Retinal pigment epithelial cell (primary cell): ENCODE data around the gene TYSND1.
"Not testable (repeated sequence)": the region's sequence is repeated elsewhere in the genome, so short reads cannot be mapped to it uniquely, and the experiment has no call there.

Experiments used
- DNase-seq: peaks from one replicate; pipeline ENCODE4 v3.0.0-alpha.2; 2010; ENCODE audit warnings: low read depth
- H3K4me3 ChIP-seq: 2 replicates; pipeline ENCODE4 v1.5.1; 2011; ENCODE audit warnings: mild to moderate bottlenecking, low read length, control low read depth, moderate library complexity
- TF ChIP-seq, protein P1 (sequence below): conservative IDR thresholded peaks from 2 replicates; pipeline ENCODE4 v1.5.1; 2011; ENCODE audit warnings: low read depth, low read length, control low read depth, inconsistent platforms

TYSND1 gene

DNA sequence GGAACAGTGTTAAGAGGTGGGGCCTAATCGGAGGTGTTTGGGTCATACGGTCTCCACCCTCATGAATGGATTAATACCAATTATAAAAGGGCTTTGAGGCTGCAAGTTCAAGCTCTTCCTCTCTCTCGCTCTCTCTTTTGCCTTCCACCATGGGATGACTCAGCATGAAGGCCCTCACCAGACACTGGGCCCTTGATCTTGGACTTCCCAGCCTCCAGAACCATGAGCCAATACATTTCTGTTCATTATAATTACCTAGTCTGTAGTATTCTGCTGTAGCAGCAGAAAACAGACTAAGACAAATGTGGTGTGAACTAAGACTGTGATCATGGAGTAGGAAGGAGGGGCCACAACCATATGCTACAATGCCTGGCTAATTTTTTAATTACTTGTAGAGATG lies 21.6 kb downstream of the TYSND1 start:
- TF ChIP-seq, protein P1, sequence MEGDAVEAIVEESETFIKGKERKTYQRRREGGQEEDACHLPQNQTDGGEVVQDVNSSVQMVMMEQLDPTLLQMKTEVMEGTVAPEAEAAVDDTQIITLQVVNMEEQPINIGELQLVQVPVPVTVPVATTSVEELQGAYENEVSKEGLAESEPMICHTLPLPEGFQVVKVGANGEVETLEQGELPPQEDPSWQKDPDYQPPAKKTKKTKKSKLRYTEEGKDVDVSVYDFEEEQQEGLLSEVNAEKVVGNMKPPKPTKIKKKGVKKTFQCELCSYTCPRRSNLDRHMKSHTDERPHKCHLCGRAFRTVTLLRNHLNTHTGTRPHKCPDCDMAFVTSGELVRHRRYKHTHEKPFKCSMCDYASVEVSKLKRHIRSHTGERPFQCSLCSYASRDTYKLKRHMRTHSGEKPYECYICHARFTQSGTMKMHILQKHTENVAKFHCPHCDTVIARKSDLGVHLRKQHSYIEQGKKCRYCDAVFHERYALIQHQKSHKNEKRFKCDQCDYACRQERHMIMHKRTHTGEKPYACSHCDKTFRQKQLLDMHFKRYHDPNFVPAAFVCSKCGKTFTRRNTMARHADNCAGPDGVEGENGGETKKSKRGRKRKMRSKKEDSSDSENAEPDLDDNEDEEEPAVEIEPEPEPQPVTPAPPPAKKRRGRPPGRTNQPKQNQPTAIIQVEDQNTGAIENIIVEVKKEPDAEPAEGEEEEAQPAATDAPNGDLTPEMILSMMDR, result no peak
- no peak for DNase-seq
- H3K4me3 ChIP-seq, result no peak overlapping the region

DNA sequence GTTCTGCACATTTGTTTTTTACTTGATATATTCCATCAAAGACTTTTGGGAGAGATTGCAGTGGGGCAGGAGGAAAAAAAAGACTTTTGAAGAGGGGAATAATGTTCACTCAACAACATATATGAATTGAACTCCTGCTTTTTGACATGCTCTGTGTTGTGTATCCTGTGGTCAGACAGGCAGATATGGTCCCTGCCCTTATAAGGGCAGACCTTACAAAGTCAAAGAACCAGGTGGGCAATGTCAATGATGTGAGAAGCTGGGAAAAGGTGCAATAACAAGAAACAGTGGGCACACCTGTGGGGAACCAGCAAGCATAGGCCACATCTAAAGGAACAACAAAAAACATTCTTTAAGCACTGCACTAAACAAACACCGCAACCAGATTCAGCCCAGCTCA lies 22.1 kb downstream of the TYSND1 start:
- no peak overlapping the region for H3K4me3 ChIP-seq
- DNase-seq, result no peak
- TF ChIP-seq, protein P1, result no peak

DNA sequence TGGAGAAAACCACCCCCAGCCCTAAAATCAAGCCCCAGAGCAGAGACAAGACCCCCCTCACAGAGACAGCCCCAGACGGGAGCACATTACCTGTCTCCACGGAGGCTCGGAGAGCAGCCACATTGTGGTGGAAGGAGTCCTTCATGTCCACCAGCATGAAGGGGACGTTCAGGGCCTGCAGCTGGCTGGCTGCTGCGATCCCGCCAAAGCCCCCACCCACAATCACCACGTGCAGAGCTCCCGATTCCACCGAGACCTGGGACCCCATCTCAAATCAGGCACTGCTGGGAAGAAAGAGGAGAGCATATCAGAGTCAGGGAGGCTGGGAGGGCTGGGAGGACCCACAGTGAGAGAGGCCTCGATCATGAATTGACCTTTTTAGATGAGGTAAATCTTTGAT lies 22.7 kb downstream of the TYSND1 start:
- TF ChIP-seq, protein P1, result no peak

GRCh38 chr10:70123166-70123565 lies 23.3 kb downstream of the TYSND1 start:
- DNase-seq, H3K4me3 ChIP-seq: not testable (repeated sequence)

More for the DNA sequence above, 22.7 kb downstream of the TYSND1 start:
- DNase-seq, result no peak
- H3K4me3 ChIP-seq, result no peak overlapping the region

DNA sequence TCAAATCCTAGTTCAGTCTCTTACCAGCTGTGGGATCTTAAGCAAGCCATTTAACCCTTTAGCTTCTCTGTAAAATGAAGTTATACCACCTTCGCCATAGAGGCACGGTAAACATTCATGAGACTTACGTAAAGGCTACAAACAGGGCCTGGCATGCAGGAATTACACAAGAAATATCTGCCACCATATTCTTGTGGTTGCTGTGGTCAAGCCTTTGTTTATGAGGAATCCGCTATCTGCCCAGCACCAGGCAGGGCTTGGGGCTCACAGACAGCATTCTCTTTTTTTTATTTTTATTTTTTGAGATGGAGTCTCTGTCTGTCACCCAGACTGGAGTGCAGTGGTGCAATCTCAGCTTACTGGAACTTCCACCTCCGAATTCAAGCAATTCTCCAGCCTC lies 23.8 kb downstream of the TYSND1 start:
- no peak overlapping the region for H3K4me3 ChIP-seq
- no peak for DNase-seq
- TF ChIP-seq, protein P1, result no peak

DNA sequence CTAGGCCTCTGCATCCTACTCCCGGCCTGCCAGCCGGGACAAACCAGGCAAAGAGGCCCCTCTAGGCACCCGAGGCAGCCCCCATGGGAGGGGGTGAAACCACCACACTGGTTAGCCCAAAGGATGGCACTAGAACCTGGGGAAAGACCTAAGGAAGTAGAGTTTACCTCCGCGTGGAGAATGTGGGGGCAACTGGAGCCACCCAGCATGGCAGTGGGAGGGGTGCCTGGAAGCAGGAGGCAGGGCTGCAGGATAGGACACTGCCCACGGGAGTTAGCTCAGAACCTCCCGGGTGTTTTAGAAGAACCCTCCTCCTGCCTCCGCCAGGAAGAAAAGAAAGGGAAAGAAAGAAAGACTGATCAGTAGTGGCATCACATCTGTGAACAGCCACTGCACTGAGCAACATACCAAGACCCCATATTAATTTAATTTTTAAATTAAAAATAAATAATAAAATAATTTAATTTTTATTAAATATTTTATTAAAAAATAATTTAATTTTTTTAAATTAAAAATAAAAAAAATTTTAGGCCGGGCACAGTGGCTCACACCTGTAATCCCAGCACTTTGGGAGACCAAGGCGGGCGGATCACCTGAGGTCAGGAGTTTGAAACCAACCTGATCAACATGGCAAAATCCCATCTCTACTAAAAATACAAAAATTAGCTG lies 25.1 kb downstream of the TYSND1 start:
- TF ChIP-seq, protein P1, result no peak
- H3K4me3 ChIP-seq, result no peak overlapping the region

GRCh38 chr10:70120417-70120816 lies 26.1 kb downstream of the TYSND1 start:
- TF ChIP-seq, protein P1, result no peak
- no peak for DNase-seq
- H3K4me3 ChIP-seq, result no peak overlapping the region

More for the DNA sequence above, 25.1 kb downstream of the TYSND1 start:
- no peak for DNase-seq
